ENCODE data around the gene RAB3GAP2.

DNA sequence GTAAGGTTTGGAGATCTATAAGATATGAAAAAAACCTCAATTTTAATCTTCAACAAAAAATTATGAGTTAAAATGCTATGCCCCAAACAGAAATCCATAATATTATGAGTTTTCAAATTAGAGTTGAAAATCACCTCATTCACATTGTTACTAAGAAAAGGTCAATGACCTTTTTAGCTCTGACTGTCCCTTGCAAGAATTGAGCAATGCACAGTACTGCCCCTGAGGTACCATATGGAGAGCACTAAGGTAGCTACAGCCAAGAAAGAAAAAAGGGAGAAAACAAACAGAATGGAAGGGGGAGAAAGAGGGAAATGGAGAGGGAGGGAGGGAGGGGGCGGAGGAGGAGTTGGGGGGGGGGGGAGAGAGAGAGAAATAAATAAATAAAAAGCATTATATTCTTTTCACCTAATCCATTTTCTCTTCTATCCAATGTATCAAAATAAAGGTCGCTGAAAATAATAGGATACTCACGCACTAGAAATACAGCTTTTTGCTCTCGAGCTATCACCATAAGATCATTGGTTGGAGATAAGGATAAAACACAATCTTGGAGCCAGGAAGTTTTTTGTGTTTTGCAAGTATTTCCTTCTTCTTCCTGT is 58.8 kb downstream of the RAB3GAP2 start:
- TF ChIP-seq, protein P1, sequence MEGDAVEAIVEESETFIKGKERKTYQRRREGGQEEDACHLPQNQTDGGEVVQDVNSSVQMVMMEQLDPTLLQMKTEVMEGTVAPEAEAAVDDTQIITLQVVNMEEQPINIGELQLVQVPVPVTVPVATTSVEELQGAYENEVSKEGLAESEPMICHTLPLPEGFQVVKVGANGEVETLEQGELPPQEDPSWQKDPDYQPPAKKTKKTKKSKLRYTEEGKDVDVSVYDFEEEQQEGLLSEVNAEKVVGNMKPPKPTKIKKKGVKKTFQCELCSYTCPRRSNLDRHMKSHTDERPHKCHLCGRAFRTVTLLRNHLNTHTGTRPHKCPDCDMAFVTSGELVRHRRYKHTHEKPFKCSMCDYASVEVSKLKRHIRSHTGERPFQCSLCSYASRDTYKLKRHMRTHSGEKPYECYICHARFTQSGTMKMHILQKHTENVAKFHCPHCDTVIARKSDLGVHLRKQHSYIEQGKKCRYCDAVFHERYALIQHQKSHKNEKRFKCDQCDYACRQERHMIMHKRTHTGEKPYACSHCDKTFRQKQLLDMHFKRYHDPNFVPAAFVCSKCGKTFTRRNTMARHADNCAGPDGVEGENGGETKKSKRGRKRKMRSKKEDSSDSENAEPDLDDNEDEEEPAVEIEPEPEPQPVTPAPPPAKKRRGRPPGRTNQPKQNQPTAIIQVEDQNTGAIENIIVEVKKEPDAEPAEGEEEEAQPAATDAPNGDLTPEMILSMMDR (IDR thresholded peaks at IDR 0.05), result no peak
- TF ChIP-seq EZH2 (IDR thresholded peaks at IDR 0.05; ENCODE audit: borderline replicate concordance, insufficient read depth, low read depth, low read length, poor library complexity, severe bottlenecking), result no peak

All from B cell (primary cell).